HG03565 (cell line): ENCODE measurements around the gene ZRSR2.
A peak's percentile ranks its signal among the peaks of the same experiment; 100 is the strongest.

Experiments used
- ATAC-seq: cut with Tn5 transposase; IDR thresholded peaks from one replicate; pipeline ENCODE4 v1.9.1; 2021; ENCODE audit warnings: mild to moderate bottlenecking, moderate library complexity; ENCODE audit not compliant: unreplicated experiment

The ZRSR2 gene

GRCh38 chrX:15848576-15848975 lies 58.3 kb downstream of the ZRSR2 start:
- no peak for ATAC-seq

GRCh38 chrX:15849555-15849954 lies 59.3 kb downstream of the ZRSR2 start:
- ATAC-seq: no peak

GRCh38 chrX:15853586-15854079 lies 63.3 kb downstream of the ZRSR2 start:
- ATAC-seq: no peak

GRCh38 chrX:15854080-15854655 lies 63.9 kb downstream of the ZRSR2 start:
- ATAC-seq: peak; percentile 25

- ATAC-seq: peak; percentile 79
Measured at GRCh38 chrX:15854712-15855567, 64.7 kb downstream of the ZRSR2 start, which contains the start of gene AP1S2. Gene AP1S2, minus strand, starts transcription at chrX:15854813. Its CDS starts 2,289 bp downstream, at chrX:15852524.

- no peak for ATAC-seq
Measured at GRCh38 chrX:15855568-15856221, 65.4 kb downstream of the ZRSR2 start.

- ATAC-seq: no peak
Measured at GRCh38 chrX:15856222-15856587, 65.9 kb downstream of the ZRSR2 start.

- no peak for ATAC-seq
Measured at GRCh38 chrX:15856636-15857035, 66.4 kb downstream of the ZRSR2 start.

GRCh38 chrX:15858051-15858450 lies 67.8 kb downstream of the ZRSR2 start:
- ATAC-seq: no peak

GRCh38 chrX:15860921-15861320 lies 70.6 kb downstream of the ZRSR2 start:
- no peak for ATAC-seq

- no peak for ATAC-seq
Measured at GRCh38 chrX:15864023-15864422, 73.7 kb downstream of the ZRSR2 start.

GRCh38 chrX:15864629-15865028 lies 74.3 kb downstream of the ZRSR2 start:
- ATAC-seq: no peak

GRCh38 chrX:15866147-15866546 lies 75.9 kb downstream of the ZRSR2 start:
- ATAC-seq: no peak

- no peak for ATAC-seq
Measured at GRCh38 chrX:15869695-15870094, 79.4 kb downstream of the ZRSR2 start.

GRCh38 chrX:15870310-15870709 lies 80.0 kb downstream of the ZRSR2 start:
- no peak for ATAC-seq
